GM18498 (cell line): ENCODE results near the gene FMN2.
A peak's percentile ranks its signal among the peaks of the same experiment; 100 is the strongest.
"Not testable (repeated sequence)": the region's sequence is repeated elsewhere in the genome, so short reads cannot be mapped to it uniquely, and the experiment has no call there.

Experiments
- ATAC-seq: cut with Tn5 transposase; IDR thresholded peaks from one replicate; pipeline ENCODE4 v1.9.1; 2021; ENCODE audit warnings: mild to moderate bottlenecking, moderate library complexity; ENCODE audit not compliant: unreplicated experiment

The FMN2 gene

GRCh38 chr1:240134596-240134995 is 42.9 kb downstream of the FMN2 start:
- no peak for ATAC-seq

GRCh38 chr1:240136402-240136801 is 44.7 kb downstream of the FMN2 start:
- no peak for ATAC-seq

- ATAC-seq = no peak
Measured at GRCh38 chr1:240138867-240139266, 47.2 kb downstream of the FMN2 start.

GRCh38 chr1:240139511-240139910 is 47.8 kb downstream of the FMN2 start:
- ATAC-seq = no peak

- no peak for ATAC-seq
Measured at GRCh38 chr1:240145120-240145519, 53.4 kb downstream of the FMN2 start.

GRCh38 chr1:240148333-240148732 is 56.6 kb downstream of the FMN2 start:
- ATAC-seq = no peak

- ATAC-seq = peak; percentile 52
Measured at GRCh38 chr1:240149484-240150094, 57.9 kb downstream of the FMN2 start.

GRCh38 chr1:240151136-240151735 is 59.6 kb downstream of the FMN2 start:
- no peak for ATAC-seq

- ATAC-seq = no peak
Measured at GRCh38 chr1:240152611-240153297, 61.1 kb downstream of the FMN2 start.

- ATAC-seq = no peak
Measured at GRCh38 chr1:240155605-240156004, 63.9 kb downstream of the FMN2 start.

GRCh38 chr1:240164742-240165141 is 73.1 kb downstream of the FMN2 start:
- no peak for ATAC-seq

- ATAC-seq = no peak
Measured at GRCh38 chr1:240169188-240169587, 77.5 kb downstream of the FMN2 start.

- ATAC-seq = no peak
Measured at GRCh38 chr1:240170266-240170665, 78.6 kb downstream of the FMN2 start.

- no peak for ATAC-seq
Measured at GRCh38 chr1:240170806-240171205, 79.1 kb downstream of the FMN2 start.

GRCh38 chr1:240171907-240172306 is 80.2 kb downstream of the FMN2 start:
- ATAC-seq = no peak

GRCh38 chr1:240173836-240174235 is 82.2 kb downstream of the FMN2 start:
- ATAC-seq = no peak

GRCh38 chr1:240174734-240175133 is 83.1 kb downstream of the FMN2 start:
- no peak for ATAC-seq

- no peak for ATAC-seq
Measured at GRCh38 chr1:240178366-240178765, 86.7 kb downstream of the FMN2 start.

- not testable (repeated sequence) for ATAC-seq
Measured at GRCh38 chr1:240184682-240185081, 93.0 kb downstream of the FMN2 start.

- ATAC-seq = no peak
Measured at GRCh38 chr1:240188139-240188538, 96.5 kb downstream of the FMN2 start.

- peak; percentile 71 for ATAC-seq
Measured at GRCh38 chr1:240189386-240189989, 97.8 kb downstream of the FMN2 start.

GRCh38 chr1:240190881-240191401 is 99.3 kb downstream of the FMN2 start:
- ATAC-seq = no peak
